Stimulated activated CD8-positive, alpha-beta memory T cell treated with anti-CD3 and anti-CD28 coated beads, Interleukin-12 subunit alpha, Interleukin-12 subunit beta, amount 100 ng/mL, for 24 hours (primary cell): Measurements from ENCODE around the gene LSM6.

Experiments
- DNase-seq: peaks from one replicate; pipeline ENCODE4 v3.0.0-alpha.2; 2020; ENCODE audit errors: extremely low read depth

The LSM6 gene

GRCh38 chr4:146186041-146186440, 10.5 kb downstream of the LSM6 start:
- DNase-seq = no peak

- DNase-seq = no peak
Measured at GRCh38 chr4:146186596-146186995, 11.1 kb downstream of the LSM6 start.

DNA sequence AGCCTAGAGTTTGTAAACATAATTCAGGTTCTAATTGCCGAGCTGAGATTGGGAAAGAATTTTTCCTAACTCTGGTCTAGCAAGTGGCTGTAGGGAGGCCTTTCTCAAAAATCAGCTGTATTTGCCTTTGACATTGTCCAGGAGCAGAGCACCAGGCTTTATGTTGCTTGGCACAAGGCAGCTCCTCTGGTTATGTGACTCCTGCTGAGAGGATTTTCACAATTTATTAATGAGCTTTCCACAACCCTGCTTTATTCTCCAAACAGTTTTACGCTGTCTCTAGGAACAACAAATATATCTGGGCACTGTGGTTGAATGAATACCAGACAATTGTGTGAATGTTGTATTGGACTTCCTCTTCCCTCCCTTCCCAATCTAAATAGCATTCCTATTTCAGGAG, 14.9 kb downstream of the LSM6 start:
- no peak for DNase-seq

GRCh38 chr4:146191766-146192458, 16.4 kb downstream of the LSM6 start:
- no peak for DNase-seq

DNA sequence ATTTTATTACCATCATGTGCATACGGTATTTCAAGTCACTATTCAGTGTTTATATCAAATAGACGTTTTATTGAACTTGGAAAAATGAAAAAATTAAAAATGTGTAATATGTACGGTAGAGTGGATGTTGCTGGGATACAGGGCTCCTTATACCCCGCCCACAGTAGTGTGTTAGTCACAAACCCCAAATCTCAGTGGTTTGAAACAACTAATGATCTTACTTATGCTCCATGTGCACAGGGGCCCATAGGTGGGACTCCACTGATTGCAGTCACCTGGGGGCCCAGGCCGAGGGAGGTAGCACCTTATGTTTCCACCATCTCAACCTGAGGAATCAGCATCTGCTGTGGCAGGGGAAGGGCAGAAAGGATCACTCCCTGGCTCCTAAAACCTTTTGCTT, 18.1 kb downstream of the LSM6 start:
- no peak for DNase-seq

GRCh38 chr4:146194212-146194611, 18.7 kb downstream of the LSM6 start:
- DNase-seq = no peak

DNA sequence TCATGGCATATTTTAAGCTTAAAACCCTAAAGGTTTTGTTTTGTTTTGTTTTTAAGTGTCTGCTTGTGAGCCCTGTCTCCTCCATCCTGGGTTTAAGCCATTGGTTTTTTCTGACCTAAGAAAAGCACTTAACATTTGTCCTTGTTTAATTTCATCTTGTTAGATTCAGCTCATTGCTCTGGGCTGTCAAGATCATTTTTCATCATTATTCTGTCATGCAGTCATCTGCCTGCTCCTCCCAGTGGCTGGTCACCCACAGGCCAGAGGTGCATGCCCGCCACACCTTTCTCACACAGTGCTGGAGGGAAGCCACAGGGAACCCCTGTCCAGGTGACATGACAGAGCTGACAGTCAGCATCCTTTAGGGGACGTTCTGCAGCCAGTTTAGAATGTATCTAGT, 27.1 kb downstream of the LSM6 start:
- DNase-seq = no peak

- no peak for DNase-seq
Measured at GRCh38 chr4:146207410-146207809, 31.9 kb downstream of the LSM6 start.

DNA sequence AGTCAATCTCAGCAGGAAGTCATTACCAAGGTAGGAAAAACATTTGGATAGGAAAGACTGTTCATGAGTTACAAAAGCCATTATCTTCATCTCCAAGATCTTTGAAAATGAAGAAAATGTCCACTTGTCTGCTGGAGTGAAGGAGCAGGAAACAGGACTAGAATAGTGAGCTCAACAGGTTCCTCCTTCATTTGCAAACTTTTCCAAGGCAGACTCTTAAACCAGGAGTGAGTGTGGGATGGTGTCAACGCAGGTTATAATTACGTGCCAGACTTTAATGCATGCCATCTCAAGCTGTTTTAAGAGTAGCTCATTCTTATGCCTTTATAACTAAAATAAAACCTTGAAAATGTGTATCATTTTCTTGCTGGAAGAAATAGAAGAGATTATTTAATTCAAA, 35.4 kb downstream of the LSM6 start:
- DNase-seq = no peak

- no peak for DNase-seq
Measured at GRCh38 chr4:146211440-146211839, 35.9 kb downstream of the LSM6 start.

GRCh38 chr4:146212781-146213180, 37.3 kb downstream of the LSM6 start:
- no peak for DNase-seq

DNA sequence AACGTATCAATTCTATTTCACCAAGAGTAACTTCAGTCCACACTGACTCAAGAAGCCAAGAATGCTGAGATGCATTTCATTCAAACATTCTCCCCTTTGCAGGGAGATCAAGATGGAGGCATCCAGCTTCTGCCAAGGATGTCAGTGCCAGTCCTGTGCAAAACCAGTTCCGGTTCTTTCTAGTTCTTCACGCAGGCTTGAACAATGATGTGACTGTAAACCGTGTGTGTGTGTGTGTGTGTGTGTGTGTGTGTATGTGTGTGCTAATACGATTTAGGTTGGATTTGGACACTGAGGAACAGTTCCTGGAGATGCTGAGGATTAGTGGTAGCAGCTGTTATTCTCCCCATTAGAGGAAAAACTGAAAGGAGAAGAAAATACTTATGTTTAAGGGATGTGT, 38.7 kb downstream of the LSM6 start, which contains the start of gene REELD1:
Gene REELD1 (plus strand): TSS at position 301 of the 400 bp plus-strand sequence. CDS start 2,415 bp downstream, outside the sequence.
- no peak for DNase-seq

DNA sequence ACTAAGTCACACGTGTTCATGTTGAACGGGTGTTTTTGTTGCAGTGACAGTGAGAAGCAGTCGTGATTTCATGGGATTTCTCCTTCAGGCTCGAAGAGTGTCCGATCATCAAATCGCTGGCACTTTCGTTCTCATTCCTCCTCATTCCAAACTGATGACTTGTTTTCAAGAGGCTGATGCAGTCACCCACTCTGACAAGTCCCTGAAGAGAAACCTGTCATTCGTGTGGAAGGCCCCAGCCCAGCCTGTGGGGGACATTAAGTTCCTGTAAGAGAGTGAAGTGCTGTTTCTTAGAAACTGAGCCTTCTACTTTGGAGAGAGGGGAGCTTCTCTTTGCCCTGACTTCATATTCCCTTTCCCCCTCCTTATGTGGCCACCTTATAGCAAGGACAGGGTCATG, 46.8 kb downstream of the LSM6 start:
- no peak for DNase-seq

- DNase-seq = no peak
Measured at GRCh38 chr4:146224326-146224966, 48.9 kb downstream of the LSM6 start.

GRCh38 chr4:146229406-146229805, 53.9 kb downstream of the LSM6 start:
- DNase-seq = no peak

GRCh38 chr4:146232131-146232722, 56.7 kb downstream of the LSM6 start:
- no peak for DNase-seq

DNA sequence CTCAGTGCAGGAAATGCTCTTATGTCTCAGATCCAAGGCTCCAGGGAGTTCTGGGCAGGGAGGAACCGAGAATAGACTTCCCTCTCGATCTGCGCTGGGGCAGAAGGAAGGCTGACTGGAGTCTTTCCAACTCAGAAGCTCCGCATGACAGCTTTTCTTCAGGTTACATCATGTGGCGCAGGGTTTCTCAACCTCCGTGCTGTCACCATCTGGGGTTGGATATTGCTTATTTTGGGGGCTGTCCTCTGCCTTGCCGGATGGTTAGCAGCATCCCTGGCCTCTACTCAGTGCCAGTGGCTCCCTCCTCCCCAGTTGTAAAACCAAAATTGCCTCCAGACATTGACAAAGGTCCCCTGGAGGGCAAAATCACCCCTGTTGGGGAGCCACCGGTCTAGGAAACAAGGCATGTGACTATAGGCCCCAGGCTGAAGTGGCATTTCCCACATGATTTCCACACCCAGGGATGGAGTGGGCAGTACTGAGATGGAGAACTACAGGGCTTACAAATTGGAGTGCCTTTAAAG, 60.2 kb downstream of the LSM6 start:
- DNase-seq = no peak

DNA sequence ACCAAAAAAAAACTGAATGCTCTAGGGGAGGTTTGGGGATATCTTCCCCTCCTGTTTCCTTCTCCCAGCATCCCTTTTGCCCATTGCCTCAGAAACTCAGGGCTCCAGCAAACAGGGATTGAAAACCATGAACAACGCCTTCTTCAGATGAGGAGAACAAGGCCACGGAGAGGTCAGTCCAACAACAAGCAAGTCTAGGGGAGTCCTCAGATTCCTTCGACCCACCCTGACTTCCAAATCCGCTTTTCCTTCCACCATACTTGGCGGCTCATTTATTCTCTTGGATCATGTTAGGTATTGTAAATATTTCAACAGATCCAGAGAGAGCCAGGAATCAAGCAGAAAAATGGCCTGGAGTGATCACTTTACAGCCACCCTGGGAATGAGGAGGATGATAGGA, 60.7 kb downstream of the LSM6 start:
- no peak for DNase-seq

DNA sequence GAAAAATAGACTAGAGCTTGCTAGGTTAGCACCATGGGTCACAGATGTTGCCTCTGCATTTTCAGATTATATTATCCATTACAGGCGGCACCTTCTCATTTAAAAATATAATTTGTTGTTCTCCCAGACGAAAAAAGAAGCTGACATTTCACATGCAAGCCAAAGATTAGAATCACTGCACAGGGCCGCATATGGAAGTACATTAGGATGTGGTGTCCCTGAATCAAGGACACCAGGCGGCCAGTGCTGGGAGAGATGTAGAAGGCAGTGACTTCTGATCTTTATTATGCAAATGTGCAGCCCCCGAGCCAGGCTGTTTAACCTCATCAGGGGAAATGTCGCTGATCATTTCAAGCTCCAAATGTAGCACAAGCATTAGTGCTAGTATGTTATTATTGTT, 61.6 kb downstream of the LSM6 start:
- DNase-seq = no peak

DNA sequence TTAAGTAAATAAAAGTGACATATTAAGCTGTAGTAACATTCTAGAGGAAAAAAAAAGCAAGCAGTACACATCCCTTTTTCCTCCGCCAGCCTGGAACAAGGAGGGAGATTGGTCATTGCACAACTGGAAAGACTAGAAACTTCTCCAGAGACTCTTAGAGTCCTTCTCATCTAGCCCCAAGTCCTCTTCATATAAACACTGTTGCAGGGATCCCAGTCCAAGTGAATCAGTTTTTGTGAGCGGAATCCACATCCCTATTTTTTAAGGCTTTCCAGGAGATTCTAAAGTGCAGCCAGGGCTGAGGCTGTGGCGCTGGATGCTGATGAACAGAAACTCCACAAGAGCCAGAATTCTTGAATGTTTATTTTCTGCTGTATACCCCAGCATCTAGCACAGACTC, 62.6 kb downstream of the LSM6 start:
- no peak for DNase-seq
